GM21390 (cell line): Measurements from ENCODE around the gene ZNF84.

Experiments used
- ATAC-seq: cut with Tn5 transposase; IDR thresholded peaks from one replicate; pipeline ENCODE4 v1.9.1; 2021; ENCODE audit not compliant: unreplicated experiment

The ZNF84 gene

DNA sequence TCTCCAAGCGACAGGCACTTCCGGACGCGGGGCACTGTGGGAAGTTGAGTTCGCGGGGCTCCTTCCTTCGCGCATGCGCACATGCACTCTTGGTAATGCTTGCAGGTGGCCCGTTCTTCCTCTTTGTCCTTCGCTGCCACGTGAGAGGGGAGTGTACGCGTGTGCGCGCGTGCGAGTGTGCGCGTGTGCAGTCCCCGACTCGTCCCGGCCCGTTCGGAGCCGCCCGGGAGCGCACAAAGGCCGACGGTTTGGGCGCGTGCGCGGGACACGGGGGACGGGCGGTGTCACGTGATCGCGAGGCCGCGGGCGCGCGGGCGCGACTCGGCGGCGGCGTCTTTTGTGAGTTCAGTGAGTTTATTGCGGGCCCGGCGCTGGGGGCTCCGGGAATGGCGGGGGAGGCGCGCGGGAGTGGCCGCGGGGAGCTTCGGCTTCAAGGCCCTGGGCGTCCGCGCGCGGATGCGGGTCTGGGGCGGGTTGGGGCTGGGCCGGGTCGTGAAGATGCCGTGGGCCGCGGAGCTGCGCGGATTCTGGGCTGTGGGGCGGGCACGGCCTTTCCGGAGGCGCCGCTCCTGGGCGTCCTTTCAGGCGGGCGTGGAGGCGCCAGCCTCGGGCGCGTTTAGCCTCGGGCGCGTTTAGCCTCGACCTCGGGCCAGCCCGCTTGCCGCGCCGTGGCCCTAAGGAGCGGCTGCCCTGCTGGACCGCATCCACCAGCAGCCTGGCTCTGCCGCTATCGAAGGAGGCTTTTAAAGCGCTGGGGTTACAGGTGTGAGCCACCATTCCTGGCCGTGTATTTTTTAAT lies at the start of gene ZNF84:
ZNF84 (plus strand) TSS at position 303 of the 799 bp plus-strand sequence. CDS start 3,959 bp downstream, outside the sequence.
- peak; percentile 95 for ATAC-seq

DNA sequence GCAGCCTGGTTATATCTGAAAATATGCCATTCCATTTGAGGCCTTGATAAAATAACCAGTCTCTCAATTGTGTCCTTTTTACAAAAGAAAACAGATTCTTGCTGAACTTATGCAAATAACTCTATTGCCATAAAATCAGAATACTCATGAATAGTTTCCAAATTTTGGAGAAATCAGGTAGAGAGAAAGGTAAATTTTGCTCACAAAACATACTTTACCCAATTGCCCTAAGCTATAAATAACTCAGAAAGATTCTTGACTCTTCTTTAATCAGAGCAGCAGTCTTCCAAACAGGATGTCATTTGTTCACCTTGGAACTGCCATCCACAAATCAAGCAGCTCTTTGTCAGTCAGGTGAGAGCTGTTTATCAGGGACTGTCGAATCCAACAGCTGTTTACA lies 38.6 kb upstream of the ZNF84 start:
- ATAC-seq = no peak

- ATAC-seq = no peak
These were observed 26.5 kb upstream of the ZNF84 start for GRCh38 chr12:133010657-133011297.

DNA sequence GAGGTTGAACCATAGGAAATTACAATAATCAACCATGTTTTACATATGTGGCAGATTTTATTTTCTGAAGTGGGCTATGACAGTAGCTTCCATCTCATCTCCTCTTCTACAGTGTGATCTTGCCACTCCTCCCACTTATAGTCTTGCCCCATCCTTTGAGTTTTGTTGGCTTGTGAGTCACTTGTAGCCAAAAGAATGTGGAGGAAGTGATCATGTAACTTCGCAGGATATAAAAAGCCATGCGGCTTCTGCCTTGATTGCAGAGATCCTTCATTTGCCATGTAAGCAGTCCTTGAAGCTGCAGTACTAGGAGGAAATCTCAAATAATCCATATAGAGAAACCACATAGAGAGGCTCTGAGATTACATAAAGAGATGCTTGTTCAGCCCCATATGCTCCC lies 13.7 kb upstream of the ZNF84 start:
- ATAC-seq = no peak

- ATAC-seq = no peak
These were observed 10.3 kb upstream of the ZNF84 start for GRCh38 chr12:133026996-133027395.

DNA sequence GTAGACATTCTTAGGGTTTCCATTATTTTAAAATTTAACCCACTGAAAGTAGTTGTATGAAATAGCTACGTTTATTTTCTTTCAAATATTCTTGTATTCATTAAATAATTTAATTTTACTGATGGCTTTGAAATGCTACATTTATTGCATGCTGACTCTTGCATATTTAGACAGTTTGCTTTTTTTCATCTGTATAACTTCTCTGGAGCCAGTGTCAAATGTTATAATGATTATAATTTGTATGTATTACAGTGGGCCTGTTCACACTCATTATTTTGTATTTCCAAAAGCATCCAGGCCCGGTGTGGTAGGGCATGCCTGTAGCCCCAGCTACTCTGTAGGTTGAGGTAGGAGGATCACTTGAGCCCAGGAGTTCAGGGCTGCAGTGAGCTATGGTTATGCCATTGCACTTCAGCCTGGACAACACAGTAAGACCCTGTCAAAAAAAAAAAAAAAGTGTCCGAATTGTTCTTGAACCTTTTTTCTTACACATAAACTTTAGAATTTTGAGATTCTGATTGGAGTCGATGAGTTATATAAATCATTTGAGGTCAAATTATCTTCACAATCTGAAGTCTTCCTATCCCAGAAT lies 905 bp downstream of the ZNF84 start:
- ATAC-seq = no peak

DNA sequence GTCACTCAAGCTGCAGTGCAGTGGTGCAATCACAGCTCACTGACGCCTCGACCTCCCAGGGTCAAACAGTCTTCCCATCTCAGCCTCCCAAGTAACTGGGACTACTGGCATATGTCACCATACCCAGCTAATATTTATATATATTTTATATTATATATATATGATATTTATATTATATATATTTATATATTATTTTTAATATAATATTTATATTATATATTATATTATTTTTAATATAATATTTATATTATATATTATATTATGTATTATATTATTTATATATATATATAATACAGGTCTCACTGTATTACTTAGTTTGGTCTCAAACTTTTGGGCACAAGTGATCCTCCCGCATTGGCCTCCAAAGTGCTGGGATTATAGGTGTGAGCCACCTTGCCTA lies 9.4 kb downstream of the ZNF84 start:
- no peak for ATAC-seq

DNA sequence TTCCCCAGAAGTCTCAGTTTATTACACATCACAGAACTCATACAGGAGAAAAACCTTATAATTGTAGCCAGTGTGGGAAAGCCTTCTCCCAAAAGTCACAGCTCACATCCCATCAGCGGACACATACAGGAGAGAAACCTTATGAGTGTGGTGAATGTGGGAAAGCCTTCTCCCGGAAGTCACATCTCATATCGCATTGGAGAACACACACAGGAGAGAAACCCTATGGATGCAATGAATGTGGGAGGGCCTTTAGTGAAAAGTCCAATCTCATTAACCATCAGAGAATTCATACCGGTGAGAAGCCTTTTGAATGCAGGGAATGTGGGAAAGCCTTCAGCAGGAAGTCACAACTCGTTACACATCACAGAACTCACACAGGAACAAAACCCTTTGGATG lies 20.1 kb downstream of the ZNF84 start:
- ATAC-seq = no peak

DNA sequence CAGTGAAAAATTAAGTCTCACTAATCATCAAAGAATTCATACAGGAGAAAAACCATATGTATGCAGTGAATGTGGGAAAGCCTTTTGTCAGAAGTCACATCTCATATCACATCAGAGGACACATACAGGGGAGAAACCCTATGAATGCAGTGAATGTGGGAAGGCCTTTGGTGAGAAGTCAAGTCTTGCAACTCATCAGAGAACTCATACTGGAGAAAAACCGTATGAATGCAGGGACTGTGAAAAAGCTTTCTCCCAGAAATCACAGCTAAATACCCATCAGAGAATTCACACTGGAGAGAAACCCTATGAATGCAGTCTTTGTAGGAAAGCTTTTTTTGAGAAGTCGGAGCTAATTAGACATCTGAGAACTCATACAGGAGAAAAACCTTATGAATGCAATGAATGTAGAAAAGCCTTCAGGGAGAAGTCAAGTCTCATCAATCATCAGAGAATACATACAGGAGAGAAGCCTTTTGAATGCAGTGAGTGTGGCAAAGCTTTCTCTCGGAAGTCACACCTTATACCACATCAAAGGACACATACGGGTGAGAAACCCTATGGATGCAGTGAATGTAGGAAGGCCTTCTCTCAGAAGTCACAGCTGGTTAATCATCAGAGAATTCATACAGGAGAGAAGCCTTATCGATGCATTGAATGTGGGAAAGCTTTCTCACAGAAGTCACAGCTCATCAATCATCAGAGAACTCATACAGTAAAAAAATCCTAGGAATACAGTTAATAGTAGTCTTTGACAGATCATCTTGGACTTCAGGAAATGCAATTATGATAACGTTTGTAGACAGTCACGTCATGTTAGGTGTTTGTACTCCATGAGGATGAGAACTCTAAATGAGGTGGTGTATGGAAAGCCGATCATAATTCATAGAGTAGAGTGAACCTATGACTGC lies 21.1 kb downstream of the ZNF84 start:
- ATAC-seq = no peak

DNA sequence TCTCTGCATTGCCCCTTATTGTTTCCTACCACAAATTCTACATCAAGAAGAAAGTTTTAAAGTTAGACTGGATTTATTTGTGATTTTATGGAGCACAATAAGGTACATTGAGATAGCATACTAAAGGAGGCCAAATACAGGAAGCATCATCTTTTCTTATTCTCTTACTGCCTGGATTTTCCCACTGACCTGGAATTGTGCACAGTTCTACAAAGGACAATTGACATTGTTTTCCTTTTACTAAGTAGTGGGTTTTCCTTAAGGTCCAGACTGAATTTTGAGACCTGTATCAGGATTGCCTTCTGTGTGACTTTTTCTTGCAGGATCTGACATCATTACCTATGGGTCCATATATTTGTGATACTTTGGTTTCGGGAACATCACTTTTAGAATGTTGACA lies 24.6 kb downstream of the ZNF84 start:
- ATAC-seq = no peak

DNA sequence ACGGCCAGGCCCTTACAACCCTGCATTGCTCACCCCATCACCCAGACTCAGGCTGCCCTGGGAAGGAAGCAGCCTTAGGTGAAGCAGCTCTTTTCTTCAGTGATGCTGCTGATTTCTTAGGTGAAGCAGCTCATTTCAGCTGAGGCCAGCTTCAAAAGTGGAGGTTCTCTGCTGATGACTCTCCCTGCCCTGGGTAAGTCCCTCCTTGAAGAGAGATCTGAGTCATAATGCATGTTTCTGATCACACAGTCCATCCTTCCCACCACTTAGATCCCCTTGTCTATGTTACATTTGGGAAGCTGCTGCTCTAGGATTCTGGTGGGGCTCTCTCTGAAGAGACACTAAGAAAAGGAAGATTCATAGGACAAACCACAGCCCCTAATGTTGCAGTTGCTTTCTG lies 26.2 kb downstream of the ZNF84 start:
- no peak for ATAC-seq

GRCh38 chr12:133073836-133074235 lies 36.5 kb downstream of the ZNF84 start:
- no peak for ATAC-seq

GRCh38 chr12:133080026-133080367 lies 42.7 kb downstream of the ZNF84 start:
- peak; percentile 78 for ATAC-seq

- peak; percentile 66 for ATAC-seq
These were observed 43.3 kb downstream of the ZNF84 start, which contains the start of gene ZNF140 for GRCh38 chr12:133080368-133081158. Gene ZNF140 (plus strand): TSS chr12:133080923. CDS start chr12:133081321, 398 bp downstream.

DNA sequence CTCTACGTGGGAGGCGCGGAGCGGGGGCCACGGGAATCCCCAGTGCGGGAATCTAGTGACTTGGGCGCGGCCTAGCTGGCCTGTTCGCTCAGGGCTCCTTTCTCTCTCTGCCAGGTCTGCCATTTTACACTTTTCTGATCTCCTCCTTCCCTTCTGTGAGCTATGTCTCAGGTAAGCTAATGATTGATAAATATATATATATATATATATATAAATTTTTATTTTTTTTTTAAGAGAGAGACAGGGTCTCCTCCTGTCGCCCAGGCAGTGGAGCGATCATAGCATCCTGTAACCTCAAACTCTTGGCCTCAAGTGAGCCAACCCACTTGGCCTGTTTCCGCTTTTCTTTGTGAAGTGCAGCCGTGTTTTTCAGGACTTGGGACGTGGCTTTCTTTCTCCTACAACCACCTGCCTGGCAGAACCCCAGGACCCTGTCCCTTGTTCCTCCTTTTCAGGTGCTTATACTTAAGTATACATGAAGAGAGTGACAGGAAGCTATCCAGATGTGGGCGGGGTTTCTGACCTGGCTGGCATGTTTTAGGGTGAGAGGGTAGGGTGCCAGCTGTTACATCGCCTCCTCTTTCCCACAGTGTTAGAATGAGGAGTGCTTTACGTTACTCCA lies 44.0 kb downstream of the ZNF84 start:
- no peak for ATAC-seq

- no peak for ATAC-seq
These were observed 46.0 kb downstream of the ZNF84 start for GRCh38 chr12:133083345-133083744.

GRCh38 chr12:133105620-133106019 lies 68.3 kb downstream of the ZNF84 start:
- ATAC-seq = no peak

DNA sequence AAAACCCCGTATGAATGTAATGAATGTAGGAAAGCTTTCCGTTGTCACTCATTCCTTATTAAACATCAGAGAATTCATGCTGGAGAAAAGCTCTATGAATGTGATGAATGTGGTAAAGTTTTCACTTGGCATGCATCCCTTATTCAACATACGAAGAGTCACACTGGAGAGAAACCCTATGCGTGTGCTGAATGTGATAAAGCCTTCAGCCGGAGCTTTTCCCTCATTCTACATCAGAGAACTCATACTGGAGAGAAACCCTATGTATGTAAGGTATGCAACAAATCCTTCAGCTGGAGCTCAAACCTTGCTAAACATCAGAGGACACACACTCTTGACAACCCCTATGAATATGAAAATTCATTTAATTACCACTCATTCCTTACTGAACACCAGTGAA lies 68.9 kb downstream of the ZNF84 start:
- no peak for ATAC-seq

DNA sequence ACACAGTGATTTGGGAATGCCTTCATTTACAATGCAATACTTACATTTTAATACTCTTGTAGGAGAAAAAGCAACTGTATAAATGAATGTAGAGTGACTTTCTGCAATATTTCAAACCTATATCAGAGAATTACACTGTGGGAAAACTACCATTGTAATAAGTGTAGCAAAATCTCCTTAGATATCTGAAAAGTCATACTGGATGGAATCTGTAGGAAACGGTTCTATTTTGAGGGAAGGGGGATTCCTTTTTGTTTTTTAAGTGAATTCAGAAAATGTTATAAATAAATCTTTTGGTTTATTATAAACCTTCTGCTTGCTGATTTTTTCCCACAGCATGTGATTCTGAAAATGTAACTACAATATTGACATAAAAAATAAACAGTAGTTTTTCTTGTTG lies 69.8 kb downstream of the ZNF84 start:
- ATAC-seq = no peak

- ATAC-seq = no peak
These were observed 70.8 kb downstream of the ZNF84 start for GRCh38 chr12:133108150-133108549.
